ENCODE data around the gene CGREF1. TPM values are rescaled to one million over a fixed set of nuclear protein-coding genes. Genes with fewer than 3 reads are reported as not detected.

Gene CGREF1
- total RNA-seq, 1 experiment from 2014 or later = 5.0 TPM

DNA sequence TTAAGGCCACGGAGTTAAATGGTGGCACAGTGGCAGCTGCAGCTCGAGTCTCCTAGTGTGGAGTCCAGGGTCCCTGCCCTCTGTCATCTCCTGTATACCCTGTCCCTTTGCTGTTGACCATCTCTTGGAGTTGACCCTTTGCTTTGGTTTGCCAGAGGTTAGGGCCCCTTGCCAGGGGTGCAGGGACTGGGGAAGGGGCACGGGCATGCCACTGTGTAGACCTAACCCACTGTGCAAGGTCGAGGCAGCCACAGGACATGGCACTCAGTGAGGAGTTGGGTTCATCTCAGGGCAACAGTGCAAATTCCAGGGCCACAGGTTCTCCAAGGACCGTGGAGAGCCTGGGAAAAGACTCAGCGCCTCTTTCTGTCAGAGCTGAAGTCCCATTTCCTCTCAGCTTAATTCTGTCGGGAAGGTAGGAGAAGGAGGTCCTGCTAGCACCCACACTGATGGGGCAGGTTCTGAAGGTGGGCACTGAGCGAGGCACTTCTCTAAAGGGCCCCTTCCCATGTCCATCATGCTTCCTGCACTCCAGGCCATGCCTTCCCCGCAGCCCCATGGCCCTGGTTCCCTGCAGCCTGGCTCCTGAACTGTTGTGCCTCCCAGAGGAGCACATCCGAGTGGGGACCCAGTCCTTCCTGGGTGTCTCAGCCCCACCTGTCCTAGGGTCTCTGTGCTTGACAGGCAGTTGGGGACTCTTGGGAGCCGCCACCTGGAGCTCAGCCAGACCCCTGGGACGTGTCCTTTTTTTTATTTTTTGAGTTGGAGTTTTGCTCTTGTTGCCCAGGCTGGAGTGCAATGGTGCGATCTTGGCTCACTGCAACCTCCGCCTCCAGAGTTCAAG is 29.6 kb downstream of the CGREF1 start:
- CTCF ChIA-PET = interaction anchor here (0.6 kb wide), 1 partner anchor 549 kb away, joined by 6 read pairs; no protein-coding TSS in a partner anchor
- Histone ChIP-seq H3K4me1 (peaks cover 22% of the 10 kb centered on the region), H3K4me3 (ENCODE audit: low read depth, low read length) (no peak overlapping the region), H3K9me3 (no peaks in the 10 kb centered on the region), H3K27me3 (replicated peaks; ENCODE audit: control insufficient read depth, insufficient read depth, low read length) (no peaks in the 10 kb centered on the region), H3K36me3 (ENCODE audit: control insufficient read depth, insufficient read depth, low read length) (no peaks in the 10 kb centered on the region)
- Mint-ChIP-seq H3K4me1 (ENCODE audit: low read depth, unreplicated experiment) (peaks cover 21% of the 10 kb centered on the region), H3K4me3 (ENCODE audit: unreplicated experiment) (no peak overlapping the region), H3K36me3 (ENCODE audit: insufficient read depth, unreplicated experiment) (no peaks in the 10 kb centered on the region), H3K27me3 (ENCODE audit: insufficient read depth, unreplicated experiment) (no peaks in the 10 kb centered on the region), H3K27ac (ENCODE audit: unreplicated experiment) (no peak overlapping the region), H3K9me3 (ENCODE audit: unreplicated experiment) (no peaks in the 10 kb centered on the region)
- POLR2A ChIA-PET = no interaction called here
- intact Hi-C loops (cut with micrococcal nuclease; ENCODE audit: unreplicated experiment) = no loop called here
- DNase-seq = no peak
- BruUV-seq (replicated peaks) = no TSS peak
- no peak for TF ChIP-seq CTCF (IDR thresholded peaks at IDR 0.05; ENCODE audit: insufficient read depth in 1 of 2, low read depth in 1 of 2, low read length in 1 of 2, severe bottlenecking in 1 of 2, unreplicated experiment in 1 of 2)

GRCh38 chr2:27088634-27089033 is 30.3 kb downstream of the CGREF1 start:
- Histone ChIP-seq H3K9me3 (no peaks in the 10 kb centered on the region), H3K36me3 (ENCODE audit: control insufficient read depth, insufficient read depth, low read length) (no peaks in the 10 kb centered on the region), H3K4me3 (ENCODE audit: low read depth, low read length) (no peak overlapping the region), H3K4me1 (peaks cover 15% of the 10 kb centered on the region), H3K27me3 (replicated peaks; ENCODE audit: control insufficient read depth, insufficient read depth, low read length) (no peaks in the 10 kb centered on the region)
- ChIA-PET CTCF (interaction anchor here (0.6 kb wide), 1 partner anchor 35 kb away, joined by 3 read pairs; no protein-coding TSS in a partner anchor), POLR2A (no interaction called here)
- no peaks in the 10 kb centered on the region for H3K9me3 Mint-ChIP-seq (ENCODE audit: unreplicated experiment)
- peaks cover 14% of the 10 kb centered on the region for H3K4me1 Mint-ChIP-seq (ENCODE audit: low read depth, unreplicated experiment)
- no peak overlapping the region for H3K27ac Mint-ChIP-seq (ENCODE audit: unreplicated experiment)
- TF ChIP-seq CTCF (IDR thresholded peaks at IDR 0.05; ENCODE audit: insufficient read depth in 1 of 2, low read depth in 1 of 2, low read length in 1 of 2, severe bottlenecking in 1 of 2, unreplicated experiment in 1 of 2) = no peak
- intact Hi-C loops (cut with micrococcal nuclease; ENCODE audit: unreplicated experiment) = no loop called here
- H3K27me3 Mint-ChIP-seq (ENCODE audit: insufficient read depth, unreplicated experiment) = no peaks in the 10 kb centered on the region
- H3K36me3 Mint-ChIP-seq (ENCODE audit: insufficient read depth, unreplicated experiment) = no peaks in the 10 kb centered on the region
- no peak for DNase-seq
- no TSS peak for BruUV-seq (replicated peaks)
- no peak overlapping the region for H3K4me3 Mint-ChIP-seq (ENCODE audit: unreplicated experiment)

DNA sequence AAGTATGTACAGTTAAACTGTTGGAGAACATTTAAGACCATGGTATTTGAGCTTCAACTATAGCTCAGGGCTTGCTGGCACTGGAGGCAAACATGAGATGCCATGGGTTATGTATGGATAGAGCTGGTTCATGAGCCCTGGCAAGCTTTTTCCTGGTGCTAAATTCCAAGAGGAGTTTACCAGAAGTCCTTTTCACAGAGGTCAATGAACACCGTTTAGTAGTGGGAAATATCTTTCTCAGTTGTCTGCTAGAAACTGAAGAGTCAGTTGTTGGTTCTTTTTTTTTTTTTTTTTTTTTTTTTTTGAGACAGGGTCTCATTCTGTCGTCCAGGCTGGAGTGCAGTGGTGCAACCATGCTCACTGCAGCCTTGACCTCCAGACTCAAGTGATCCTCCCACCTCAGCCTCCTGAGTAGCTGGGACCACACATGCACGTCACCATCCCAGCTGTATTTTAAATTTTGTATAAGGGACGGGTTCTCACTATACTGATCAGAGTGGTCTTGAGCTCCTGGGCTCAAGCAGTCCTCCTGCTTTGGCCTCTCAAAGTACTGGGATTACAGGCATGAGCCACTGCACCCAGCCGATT is 31.0 kb downstream of the CGREF1 start:
- Histone ChIP-seq H3K36me3 (ENCODE audit: control insufficient read depth, insufficient read depth, low read length) (no peaks in the 10 kb centered on the region), H3K4me3 (ENCODE audit: low read depth, low read length) (no peak overlapping the region), H3K4me1 (peaks cover 8% of the 10 kb centered on the region), H3K27me3 (replicated peaks; ENCODE audit: control insufficient read depth, insufficient read depth, low read length) (no peaks in the 10 kb centered on the region), H3K9me3 (no peaks in the 10 kb centered on the region)
- no peaks in the 10 kb centered on the region for H3K27me3 Mint-ChIP-seq (ENCODE audit: insufficient read depth, unreplicated experiment)
- BruUV-seq (replicated peaks) = no TSS peak
- H3K27ac Mint-ChIP-seq (ENCODE audit: unreplicated experiment) = no peak overlapping the region
- TF ChIP-seq CTCF (IDR thresholded peaks at IDR 0.05; ENCODE audit: insufficient read depth in 1 of 2, low read depth in 1 of 2, low read length in 1 of 2, severe bottlenecking in 1 of 2, unreplicated experiment in 1 of 2) = no peak
- H3K9me3 Mint-ChIP-seq (ENCODE audit: unreplicated experiment) = no peaks in the 10 kb centered on the region
- no peak overlapping the region for H3K4me3 Mint-ChIP-seq (ENCODE audit: unreplicated experiment)
- no peak for DNase-seq
- H3K36me3 Mint-ChIP-seq (ENCODE audit: insufficient read depth, unreplicated experiment) = no peaks in the 10 kb centered on the region
- H3K4me1 Mint-ChIP-seq (ENCODE audit: low read depth, unreplicated experiment) = peaks cover 12% of the 10 kb centered on the region
- CTCF ChIA-PET = interaction anchor here (0.6 to 1.7 kb wide), 5 partner anchors 9 to 241 kb away, joined by 3 to 8 read pairs (median 6); no protein-coding TSS in a partner anchor
- POLR2A ChIA-PET = interaction anchor here (0.6 kb wide), 1 partner anchor 39 kb away, joined by 6 read pairs; no protein-coding TSS in a partner anchor
- intact Hi-C loops (cut with micrococcal nuclease; ENCODE audit: unreplicated experiment) = no loop called here
